Loucy (cell line): ENCODE data around the gene JMJD8.

Experiments used
- CTCF ChIP-seq: fragments of 200-600 bp; sonication (generic); conservative IDR thresholded peaks from 2 replicates; pipeline ENCODE4 v1.5.1; 2014; ENCODE audit warnings: mild to moderate bottlenecking, antibody characterized with exemption, low read length
- EZH2phosphoT487 ChIP-seq: fragments of 200-600 bp; IDR thresholded peaks from 2 replicates; pipeline ENCODE4 v1.6.1; 2018; ENCODE audit warnings: antibody characterized with exemption, mild to moderate bottlenecking, moderate library complexity, borderline replicate concordance

- TF ChIP-seq CTCF (no peak), EZH2phosphoT487 (no peak)
Observed at GRCh38 chr16:637081-638018, 46.8 kb downstream of the JMJD8 start.
